ENCODE data around the gene ACTL9.

ACTL9 gene

GRCh38 chr19:8684001-8684902 lies 14.3 kb downstream of the ACTL9 start:
- DNase-seq: no peak

GRCh38 chr19:8682931-8683330 lies 15.7 kb downstream of the ACTL9 start:
- DNase-seq: no peak

- no peak for DNase-seq
Measured at GRCh38 chr19:8682472-8682871, 16.1 kb downstream of the ACTL9 start.

- no peak for DNase-seq
Measured at GRCh38 chr19:8681345-8682029, 17.1 kb downstream of the ACTL9 start.

- no peak for DNase-seq
Measured at GRCh38 chr19:8680676-8681344, 17.8 kb downstream of the ACTL9 start.

GRCh38 chr19:8678244-8678807 lies 20.3 kb downstream of the ACTL9 start:
- no peak for DNase-seq

- no peak for DNase-seq
Measured at GRCh38 chr19:8675066-8675465, 23.5 kb downstream of the ACTL9 start.

- no peak for DNase-seq
Measured at GRCh38 chr19:8673276-8673891, 25.2 kb downstream of the ACTL9 start.

- no peak for DNase-seq
Measured at GRCh38 chr19:8666814-8667405, 31.7 kb downstream of the ACTL9 start.

- no peak for DNase-seq
Measured at GRCh38 chr19:8665468-8666213, 33.0 kb downstream of the ACTL9 start.

GRCh38 chr19:8664671-8665057 lies 33.9 kb downstream of the ACTL9 start:
- no peak for DNase-seq

- peak; percentile 45 for DNase-seq
Measured at GRCh38 chr19:8663920-8664670, 34.5 kb downstream of the ACTL9 start.

- no peak for DNase-seq
Measured at GRCh38 chr19:8662263-8662662, 36.3 kb downstream of the ACTL9 start.

- DNase-seq: no peak
Measured at GRCh38 chr19:8659905-8660304, 38.7 kb downstream of the ACTL9 start.

GRCh38 chr19:8657869-8658268 lies 40.7 kb downstream of the ACTL9 start:
- DNase-seq: no peak

GRCh38 chr19:8655340-8655709 lies 43.3 kb downstream of the ACTL9 start:
- DNase-seq: peak; percentile 45

- peak; percentile 72 for DNase-seq
Measured at GRCh38 chr19:8654591-8655339, 43.8 kb downstream of the ACTL9 start.

GRCh38 chr19:8648240-8648639 lies 50.4 kb downstream of the ACTL9 start:
- DNase-seq: no peak
